NCI-H1417 (cell line): ENCODE results near the gene DHDH.
"Not testable (repeated sequence)": the region's sequence is repeated elsewhere in the genome, so short reads cannot be mapped to it uniquely, and the experiment has no call there.

ENCODE experiments used
- DNase-seq, 3 experiments: peaks; one replicate each; lab custom pipeline; 2025; lab: John Stamatoyannopoulos, UW

Gene DHDH

GRCh38 chr19:48915757-48916156 is 17.7 kb upstream of the DHDH start:
- DNase-seq, result peak in 2 of 3 experiments; percentile 51 to 95

DNA sequence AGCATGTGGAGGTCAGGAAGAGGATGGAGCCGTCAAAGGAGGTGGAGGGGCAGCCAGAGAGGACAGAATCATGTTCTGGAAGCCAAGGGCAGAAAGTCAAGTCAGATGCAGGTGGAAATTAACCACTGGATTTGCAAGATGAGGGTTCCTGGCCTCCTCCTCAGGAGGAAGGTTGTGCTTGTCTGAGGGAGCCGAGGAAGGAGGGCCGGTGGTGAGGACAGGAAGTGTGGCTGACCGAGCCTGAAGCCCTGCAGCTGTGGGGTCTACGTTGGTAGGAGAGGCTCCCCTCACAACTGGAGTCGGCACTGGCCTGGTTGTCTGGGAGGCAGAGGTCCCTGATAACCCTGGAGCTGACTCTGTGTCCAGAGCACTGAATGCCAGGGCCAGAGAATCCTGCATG is 15.4 kb upstream of the DHDH start:
- no peak for DNase-seq

DNA sequence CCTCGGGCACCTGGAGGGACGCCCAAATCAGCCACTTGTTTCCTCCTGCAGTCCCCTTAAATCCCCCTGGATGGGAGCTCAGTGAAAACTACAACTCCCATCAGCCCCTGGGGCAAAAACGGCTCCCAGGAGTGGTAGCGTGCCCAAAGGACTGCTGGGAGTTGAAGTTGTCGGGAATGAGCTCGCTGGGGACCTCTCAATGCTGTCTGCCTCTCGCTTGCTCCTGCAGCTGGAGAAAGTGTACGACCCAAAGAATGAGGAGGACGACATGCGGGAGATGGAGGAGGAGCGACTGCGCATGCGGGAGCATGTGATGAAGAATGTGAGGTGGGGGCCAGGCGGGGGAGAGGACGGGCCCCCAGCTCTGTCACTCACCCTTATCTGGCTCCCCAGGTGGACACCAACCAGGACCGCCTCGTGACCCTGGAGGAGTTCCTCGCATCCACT is 14.7 kb upstream of the DHDH start:
- DNase-seq, result peak in 2 of 3 experiments; percentile 2 to 15

DNA sequence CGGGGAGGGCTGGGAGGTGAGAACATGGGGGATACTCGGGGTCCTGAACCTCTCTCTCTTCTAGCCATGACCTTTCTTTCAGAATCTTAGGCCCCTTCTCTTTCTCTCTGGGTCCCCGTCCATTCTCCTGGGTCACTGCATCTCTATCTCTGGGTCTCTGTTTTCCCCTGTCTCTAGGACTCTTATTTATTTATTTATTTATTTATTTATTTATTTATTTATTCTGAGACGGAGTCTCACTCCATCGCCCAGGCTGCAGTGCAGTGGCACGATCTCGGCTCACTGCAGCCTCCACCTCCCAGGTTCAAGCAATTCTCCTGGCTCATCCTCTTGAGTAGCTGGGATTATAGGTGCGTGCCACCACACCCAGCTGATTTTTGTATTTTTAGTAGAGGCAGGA is 14.2 kb upstream of the DHDH start:
- DNase-seq, result not testable (repeated sequence)

- no peak for DNase-seq
Measured at GRCh38 chr19:48920949-48921348, 12.6 kb upstream of the DHDH start.

DNA sequence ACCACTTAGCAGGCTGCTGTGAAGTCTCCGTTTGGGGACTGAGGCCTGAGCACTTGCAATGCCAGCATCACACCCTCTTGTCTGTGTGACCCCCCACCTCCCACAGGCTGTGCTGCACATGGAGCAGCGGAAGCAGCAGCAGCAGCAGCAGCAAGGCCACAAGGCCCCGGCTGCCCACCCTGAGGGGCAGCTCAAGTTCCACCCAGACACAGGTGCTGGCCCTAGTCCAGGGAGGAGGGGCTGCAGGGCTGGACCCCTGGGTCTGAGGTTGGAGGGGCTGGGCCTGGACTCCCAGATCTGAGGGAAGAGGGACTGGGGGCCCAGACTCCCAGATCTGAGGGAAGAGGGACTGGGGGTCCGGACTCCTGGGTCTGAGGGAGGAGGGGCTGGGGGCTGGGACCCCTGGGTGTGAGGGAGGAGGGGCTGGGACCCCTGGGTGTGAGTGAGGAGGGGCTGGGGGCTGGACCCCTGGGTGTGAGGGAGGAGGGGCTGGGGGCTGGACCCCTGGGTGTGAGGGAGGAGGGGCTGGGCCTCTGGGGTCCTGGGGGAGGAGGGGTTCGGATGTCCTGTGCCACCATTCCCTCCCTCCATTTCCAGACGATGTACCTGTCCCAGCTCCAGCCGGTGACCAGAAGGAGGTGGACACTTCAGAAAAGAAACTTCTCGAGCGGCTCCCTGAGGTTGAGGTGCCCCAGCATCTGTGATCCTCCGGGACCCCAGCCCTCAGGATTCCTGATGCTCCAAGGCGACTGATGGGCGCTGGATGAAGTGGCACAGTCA is 11.6 kb upstream of the DHDH start:
- DNase-seq, result no peak

DNA sequence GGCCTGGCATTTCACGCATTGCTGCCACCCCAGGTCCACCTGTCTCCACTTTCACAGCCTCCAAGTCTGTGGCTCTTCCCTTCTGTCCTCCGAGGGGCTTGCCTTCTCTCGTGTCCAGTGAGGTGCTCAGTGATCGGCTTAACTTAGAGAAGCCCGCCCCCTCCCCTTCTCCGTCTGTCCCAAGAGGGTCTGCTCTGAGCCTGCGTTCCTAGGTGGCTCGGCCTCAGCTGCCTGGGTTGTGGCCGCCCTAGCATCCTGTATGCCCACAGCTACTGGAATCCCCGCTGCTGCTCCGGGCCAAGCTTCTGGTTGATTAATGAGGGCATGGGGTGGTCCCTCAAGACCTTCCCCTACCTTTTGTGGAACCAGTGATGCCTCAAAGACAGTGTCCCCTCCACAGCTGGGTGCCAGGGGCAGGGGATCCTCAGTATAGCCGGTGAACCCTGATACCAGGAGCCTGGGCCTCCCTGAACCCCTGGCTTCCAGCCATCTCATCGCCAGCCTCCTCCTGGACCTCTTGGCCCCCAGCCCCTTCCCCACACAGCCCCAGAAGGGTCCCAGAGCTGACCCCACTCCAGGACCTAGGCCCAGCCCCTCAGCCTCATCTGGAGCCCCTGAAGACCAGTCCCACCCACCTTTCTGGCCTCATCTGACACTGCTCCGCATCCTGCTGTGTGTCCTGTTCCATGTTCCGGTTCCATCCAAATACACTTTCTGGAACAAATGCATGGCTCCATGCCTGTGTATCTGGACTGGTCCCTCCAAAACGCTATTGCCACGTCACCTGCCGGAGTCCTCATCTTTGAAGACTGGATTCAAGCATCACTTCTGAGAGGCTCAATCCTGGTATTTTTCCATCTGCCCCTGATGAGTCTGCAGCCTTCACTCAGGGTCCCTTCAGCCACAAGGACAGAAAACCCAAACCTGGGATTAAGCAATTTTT is 10.7 kb upstream of the DHDH start:
- DNase-seq, result no peak

DNA sequence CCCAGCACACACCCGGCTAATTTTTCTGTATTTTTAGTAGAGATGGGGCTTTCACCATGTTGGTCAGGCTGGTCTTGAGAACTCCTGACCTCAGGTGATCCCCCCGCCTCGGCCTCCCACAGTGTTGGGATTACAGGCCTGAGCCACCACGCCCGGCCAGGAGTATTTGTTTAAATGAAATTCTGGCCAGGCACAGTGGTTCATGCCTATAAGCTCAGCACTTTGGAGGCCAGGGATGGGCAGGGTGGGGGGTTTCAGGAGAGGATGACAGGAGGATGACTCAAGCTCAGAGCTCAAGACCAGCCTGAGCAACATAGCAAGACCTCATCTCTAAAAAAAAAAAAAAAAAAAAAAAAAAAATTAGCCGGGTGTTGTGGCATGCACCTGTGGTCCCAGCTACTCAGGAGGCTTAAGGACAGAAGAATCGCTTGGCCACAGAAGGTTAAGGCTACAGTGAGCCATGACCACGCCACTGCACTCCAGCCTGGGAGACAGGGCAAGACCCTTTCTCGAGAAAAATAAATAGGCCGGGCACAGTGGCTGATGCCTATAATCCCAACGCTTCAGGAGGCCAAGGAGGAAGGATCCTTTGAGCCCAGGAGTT is 8.2 kb upstream of the DHDH start:
- DNase-seq, result no peak

DNA sequence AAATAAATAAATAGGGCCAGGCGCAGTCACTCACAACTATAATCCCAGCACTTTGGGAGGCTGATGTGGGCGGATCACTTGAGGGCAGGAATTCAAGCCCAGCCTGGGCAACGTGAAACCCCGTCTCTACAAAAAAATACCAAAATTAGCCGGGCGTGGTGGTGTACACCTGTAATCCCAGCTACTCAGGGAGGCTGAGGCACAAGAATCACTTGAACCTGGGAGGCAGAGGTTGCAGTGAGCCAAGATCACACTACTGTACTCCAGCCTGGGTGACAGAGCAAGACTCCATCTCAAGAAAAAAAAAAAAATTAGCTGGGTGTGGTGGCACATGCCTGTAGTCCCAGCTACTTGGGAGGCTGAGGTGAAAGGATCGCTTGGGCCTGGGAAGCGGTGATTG is 7.6 kb upstream of the DHDH start:
- not testable (repeated sequence) for DNase-seq

- peak in 1 of 3 experiments; percentile 4 for DNase-seq
Measured at GRCh38 chr19:48926909-48927308, 6.6 kb upstream of the DHDH start.

GRCh38 chr19:48927692-48928091 is 5.8 kb upstream of the DHDH start:
- not testable (repeated sequence) for DNase-seq

DNA sequence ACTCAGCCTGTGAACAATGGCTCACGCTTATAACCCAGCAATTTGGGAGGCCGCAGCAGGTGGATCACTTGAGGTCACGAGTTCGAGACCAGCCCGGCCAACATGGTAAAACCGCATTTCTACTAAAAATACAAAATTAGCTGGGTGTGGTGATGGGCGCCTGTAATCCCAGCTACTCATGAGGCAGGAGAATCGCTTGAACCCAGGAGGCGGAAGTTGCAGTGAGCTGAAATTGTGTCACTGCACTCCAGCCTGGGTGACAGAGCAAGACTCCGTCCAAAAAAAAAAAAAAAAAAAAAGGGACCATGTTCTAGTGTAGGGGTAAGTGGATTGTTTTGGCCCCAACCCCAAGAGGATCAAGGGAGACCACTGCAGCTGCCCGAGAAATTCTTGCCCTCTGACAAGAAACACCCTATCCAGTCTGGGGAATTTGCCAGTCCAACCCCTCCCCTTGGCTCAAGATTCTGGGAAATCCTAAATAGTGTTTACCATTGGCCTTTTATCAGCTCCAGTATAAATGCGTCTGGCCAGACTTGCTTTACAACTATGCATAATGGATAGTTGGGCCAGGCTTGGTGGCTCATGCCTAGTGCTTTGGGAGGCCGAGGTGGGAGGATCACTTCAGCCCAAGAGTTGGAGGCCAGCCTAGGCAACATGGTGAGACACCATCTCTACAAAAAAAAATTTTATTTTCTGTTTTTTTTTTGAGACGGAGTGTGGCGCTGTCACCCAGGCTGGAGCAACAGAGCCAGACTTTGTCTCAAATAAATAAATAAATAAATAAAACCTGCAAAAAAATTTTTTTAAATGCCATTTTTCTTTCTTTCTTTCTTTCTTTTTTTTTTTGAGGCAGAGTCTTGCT is 5.1 kb upstream of the DHDH start:
- no peak for DNase-seq

DNA sequence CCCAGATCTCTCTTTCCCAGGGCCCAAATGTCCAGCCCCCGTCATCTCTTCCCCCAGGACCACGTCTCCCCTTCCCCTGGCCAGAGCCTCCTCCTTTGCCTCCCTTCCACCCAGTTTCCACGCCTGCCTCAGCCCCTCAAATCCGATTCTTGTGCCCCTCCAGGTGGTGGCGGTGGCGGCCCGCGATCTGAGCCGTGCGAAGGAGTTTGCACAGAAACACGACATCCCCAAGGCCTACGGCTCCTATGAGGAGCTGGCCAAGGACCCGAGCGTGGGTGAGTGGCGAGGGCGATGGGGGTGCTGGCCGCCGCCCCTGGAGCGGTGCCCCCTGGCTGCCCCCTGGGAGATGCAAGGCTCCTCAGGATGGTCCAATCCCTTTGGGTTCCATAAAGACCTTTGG is 1.3 kb downstream of the DHDH start:
- no peak for DNase-seq

DNA sequence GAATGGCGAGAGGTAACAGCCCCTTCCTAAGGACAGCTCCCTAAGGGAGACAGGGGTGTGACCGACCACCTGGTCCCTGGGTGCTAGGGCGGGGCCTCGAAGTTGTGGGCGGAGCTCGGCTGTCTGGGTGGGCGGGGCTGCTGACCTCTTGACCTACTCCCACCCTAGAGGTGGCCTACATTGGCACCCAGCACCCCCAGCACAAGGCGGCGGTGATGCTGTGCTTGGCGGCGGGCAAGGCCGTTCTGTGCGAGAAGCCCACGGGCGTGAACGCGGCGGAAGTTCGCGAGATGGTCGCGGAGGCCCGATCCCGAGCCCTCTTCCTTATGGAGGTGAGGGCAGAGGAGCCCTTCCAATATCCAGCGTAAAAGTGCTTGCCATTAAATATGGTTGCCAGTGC is 2.4 kb downstream of the DHDH start:
- DNase-seq, result no peak

- no peak for DNase-seq
Measured at GRCh38 chr19:48938256-48938655, 4.8 kb downstream of the DHDH start.

- DNase-seq, result no peak
Measured at GRCh38 chr19:48940902-48941301, 7.4 kb downstream of the DHDH start.

DNA sequence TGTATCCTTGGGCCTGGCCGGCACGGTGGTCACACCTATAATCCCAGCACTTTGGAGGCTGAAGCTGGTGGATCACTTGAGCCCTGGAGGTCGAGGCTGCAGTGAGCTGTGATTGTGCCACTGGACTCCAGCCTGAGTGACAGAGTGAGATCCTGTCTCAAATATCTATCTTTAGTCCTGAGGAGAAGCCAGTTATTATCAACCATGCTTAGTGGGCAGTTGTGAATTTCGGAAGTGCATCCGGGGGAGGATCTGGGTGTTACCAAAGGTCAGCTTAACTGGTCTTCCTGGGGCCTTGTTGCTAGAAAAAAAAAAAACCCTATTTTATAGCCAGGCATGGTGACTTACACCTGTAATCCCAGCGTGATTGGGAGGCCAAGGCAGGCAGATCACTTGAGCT is 9.6 kb downstream of the DHDH start:
- no peak for DNase-seq

DNA sequence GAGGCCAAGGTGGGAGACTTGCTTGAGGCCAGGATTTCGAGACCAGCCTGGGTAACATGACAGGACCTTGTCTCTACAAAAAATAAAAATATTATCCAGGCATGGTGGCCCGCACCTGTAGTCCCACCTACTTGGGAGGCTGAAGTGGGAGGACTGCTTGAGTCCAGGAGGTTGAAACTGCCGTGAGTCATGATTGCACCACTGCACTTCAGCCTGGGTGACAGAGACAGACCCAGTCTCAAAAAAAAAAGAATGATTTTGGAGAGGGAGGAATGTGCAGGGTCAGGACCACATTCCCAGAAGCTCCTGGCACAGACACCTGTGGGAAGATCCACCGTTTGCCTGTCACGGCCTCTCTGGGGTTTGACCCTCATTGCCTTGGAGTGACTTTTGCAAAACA is 11.9 kb downstream of the DHDH start:
- DNase-seq, result no peak

GRCh38 chr19:48945817-48946216 is 12.3 kb downstream of the DHDH start:
- no peak for DNase-seq

DNA sequence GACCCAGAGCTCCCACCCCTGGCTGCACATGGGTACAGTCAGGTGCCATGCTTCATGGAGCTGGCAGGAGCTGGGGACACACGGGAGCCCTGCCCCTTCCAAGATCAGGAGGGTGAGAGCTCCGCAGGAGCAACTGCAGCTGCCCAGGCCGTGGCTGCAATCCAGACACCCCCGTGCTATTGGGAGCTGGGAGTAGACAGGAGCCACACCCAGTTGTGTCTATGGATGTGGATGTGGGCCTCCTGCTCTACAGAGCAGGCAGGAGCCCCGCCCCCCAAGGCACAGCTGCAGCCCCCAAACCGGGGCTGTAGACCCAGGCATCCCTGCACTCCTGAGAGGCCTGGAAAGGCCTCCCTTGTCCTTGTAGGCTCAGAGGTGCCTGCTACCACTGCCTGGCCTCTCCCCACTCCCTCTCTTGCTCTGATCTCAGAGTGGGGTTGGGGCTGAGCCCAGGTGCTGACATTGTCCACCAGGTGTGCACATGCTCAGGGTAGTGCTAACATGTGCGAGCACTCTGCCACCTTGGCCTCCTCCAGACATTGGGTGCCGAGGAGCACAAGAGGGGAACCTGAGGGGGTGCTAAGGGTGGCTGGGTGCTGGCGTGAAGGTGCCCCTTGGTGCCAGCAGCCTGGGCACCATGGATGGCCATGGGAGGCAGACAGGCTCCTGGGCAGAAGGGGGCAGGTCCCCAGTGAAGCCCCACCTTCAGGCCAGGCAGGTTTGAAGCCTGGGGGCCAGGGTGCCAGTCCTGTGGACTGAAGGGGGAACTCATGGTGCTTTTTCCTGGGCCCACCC is 13.2 kb downstream of the DHDH start:
- DNase-seq, result no peak

GRCh38 chr19:48947258-48947542 is 13.7 kb downstream of the DHDH start:
- no peak for DNase-seq
